Measurements from ENCODE around the gene LCP1. TPM values are rescaled to one million over a fixed set of nuclear protein-coding genes. Genes with fewer than 3 reads are reported as not detected.

The LCP1 gene
- total and polyA plus RNA-seq, 2 of the 13 experiments (the other 11 are each of a cell fraction or from before 2014, with no cell fraction given) = 1.6 TPM

DNA sequence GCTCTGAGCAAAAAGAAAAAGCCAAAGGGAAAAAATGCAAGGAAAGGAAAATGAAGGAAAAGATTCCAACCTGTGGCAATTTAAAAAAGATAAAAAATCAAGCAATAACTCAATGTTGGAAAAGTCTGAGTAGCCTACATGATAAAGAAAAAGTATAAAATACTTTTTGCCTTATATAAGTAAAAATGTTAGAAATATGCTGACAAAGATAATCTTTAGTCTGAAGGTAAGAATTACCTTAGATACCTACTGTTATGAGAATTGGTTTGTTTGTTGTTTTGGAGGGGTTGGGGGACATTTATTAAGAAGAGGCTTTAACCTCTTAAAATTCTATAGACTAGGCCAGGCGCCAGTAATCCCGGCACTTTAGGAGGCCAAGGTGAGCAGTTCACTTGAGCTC, 47.5 kb downstream of the LCP1 start:
- no peak for ATAC-seq
- Histone ChIP-seq H2AFZ (ENCODE audit: low read length) (no peak overlapping the region), H3K9ac (ENCODE audit: insufficient read depth, low read depth, low read length) (no peak overlapping the region), H3K27ac (ENCODE audit: extremely low read length, insufficient read depth, low read length) (peak overlapping the region; percentile 61), H3K9me3 (ENCODE audit: low read length) (no peaks in the 10 kb centered on the region), H4K20me1 (ENCODE audit: insufficient read depth, low read length) (no peaks in the 10 kb centered on the region), H3K4me3 (replicated peaks in 1 of 3; ENCODE audit: insufficient read depth in 1 of 3, low read depth in 2 of 3, low read length in 3 of 3) (no peak overlapping the region), H3K4me2 (ENCODE audit: low read depth, low read length) (peak overlapping the region; percentile 64; the same call in 1 of the 2 replicates), H3K27me3 (ENCODE audit: control insufficient read depth in 1 of 2, insufficient read depth in 2 of 2, low read length in 2 of 2) (no peaks in the 10 kb centered on the region), H3K4me1 (ENCODE audit: insufficient read depth, low read length) (peaks cover 40% of the 10 kb centered on the region), H3K36me3 (replicated peaks in 1 of 2; ENCODE audit: control insufficient read depth in 1 of 2, insufficient read depth in 2 of 2, low read length in 2 of 2) (no peaks in the 10 kb centered on the region), H3K79me2 (ENCODE audit: insufficient read depth, low read length) (no peaks in the 10 kb centered on the region)
- TF ChIP-seq MAFF (IDR thresholded peaks at IDR 0.05; ENCODE audit: low read depth, low read length) = peak; percentile 72
- TF ChIP-seq MAFK (conservative IDR thresholded peaks at IDR 0.05 in 1 of 2, IDR thresholded peaks at IDR 0.05 in 1 of 2; ENCODE audit: low read length in 2 of 2) = peak; percentile 62 to 87; a peak in 3 of 4 replicates
- TF ChIP-seq EP300 (IDR thresholded peaks at IDR 0.05; ENCODE audit: low read depth in 2 of 2, low read length in 2 of 2) = no peak
- no peak for TF ChIP-seq EP300 (CRISPR knock-in tag; IDR thresholded peaks at IDR 0.05; ENCODE audit: borderline replicate concordance)
- 89% methylated on average over 2 of the region's 2 CpGs for WGBS (ENCODE audit: low lambda C conversion rate)
- peak; percentile 39 for FAIRE-seq
- intact Hi-C loops (cut with micrococcal nuclease; ENCODE audit: unreplicated experiment) (no loop called here), in situ Hi-C loops (cut with HindIII; ENCODE audit: extremely low pct_ligation_motif_present, low pct_unique_long_range_greater_than_20kb) (no loop called here)
- BruUV-seq (replicated peaks) = no TSS peak
- DNase-seq (ENCODE audit: low spot score) = no peak
- POLR2A ChIA-PET = interaction anchor here (1.0 to 1.3 kb wide), 2 partner anchors 8 to 30 kb away, joined by 3 to 8 read pairs; partner anchors contain the start of gene CPB2
- CTCF ChIA-PET (ENCODE audit: low intra/inter-chr PET ratio, low total read pairs) = no interaction called here

GRCh38 chr13:46132109-46132508, 49.9 kb downstream of the LCP1 start:
- WGBS (ENCODE audit: low lambda C conversion rate) = 91% methylated on average over 3 of the region's 3 CpGs
- CTCF ChIA-PET (ENCODE audit: low intra/inter-chr PET ratio, low total read pairs) = no interaction called here
- POLR2A ChIA-PET = interaction anchor here (1.5 kb wide), 1 partner anchor 11 kb away, joined by 4 read pairs; no protein-coding TSS in a partner anchor

More at GRCh38 chr13:46132109-46132508, 49.9 kb downstream of the LCP1 start:
- H3K4me2 ChIP-seq (ENCODE audit: low read depth, low read length) = no peak overlapping the region
- H3K9me3 ChIP-seq (ENCODE audit: low read length) = no peaks in the 10 kb centered on the region
- H3K79me2 ChIP-seq (ENCODE audit: insufficient read depth, low read length) = no peaks in the 10 kb centered on the region
- ATAC-seq (no peak), DNase-seq (ENCODE audit: low spot score) (no peak), FAIRE-seq (no peak)
- H3K27me3 ChIP-seq (ENCODE audit: control insufficient read depth in 1 of 2, insufficient read depth in 2 of 2, low read length in 2 of 2) = no peaks in the 10 kb centered on the region
- H4K20me1 ChIP-seq (ENCODE audit: insufficient read depth, low read length) = no peaks in the 10 kb centered on the region
- BruUV-seq (replicated peaks) = no TSS peak
- peaks cover 52% of the 10 kb centered on the region for H3K4me1 ChIP-seq (ENCODE audit: insufficient read depth, low read length)
- no peak overlapping the region for H3K9ac ChIP-seq (ENCODE audit: insufficient read depth, low read depth, low read length)
- no peak overlapping the region for H2AFZ ChIP-seq (ENCODE audit: low read length)
- no peak overlapping the region for H3K4me3 ChIP-seq (replicated peaks in 1 of 3; ENCODE audit: insufficient read depth in 1 of 3, low read depth in 2 of 3, low read length in 3 of 3)
- intact Hi-C loops (cut with micrococcal nuclease; ENCODE audit: unreplicated experiment) (no loop called here), in situ Hi-C loops (cut with HindIII; ENCODE audit: extremely low pct_ligation_motif_present, low pct_unique_long_range_greater_than_20kb) (no loop called here)
- no peak overlapping the region for H3K27ac ChIP-seq (ENCODE audit: extremely low read length, insufficient read depth, low read length)
- TF ChIP-seq TAF15 (IDR thresholded peaks at IDR 0.05; ENCODE audit: low read depth, low read length, poor library complexity, severe bottlenecking) (no peak), SSRP1 (CRISPR knock-in tag; IDR thresholded peaks at IDR 0.05) (no peak), AHR (CRISPR knock-in tag; IDR thresholded peaks at IDR 0.05) (no peak), MYC (CRISPR knock-in tag; IDR thresholded peaks at IDR 0.05; ENCODE audit: borderline replicate concordance) (no peak), MAF1 (CRISPR knock-in tag; IDR thresholded peaks at IDR 0.05; ENCODE audit: borderline replicate concordance) (no peak), ZNF784 (CRISPR knock-in tag; IDR thresholded peaks at IDR 0.05; ENCODE audit: borderline replicate concordance) (no peak), ZNF451 (CRISPR knock-in tag; IDR thresholded peaks at IDR 0.05) (no peak), ZNF562 (CRISPR knock-in tag; IDR thresholded peaks at IDR 0.05; ENCODE audit: borderline replicate concordance) (no peak), TOE1 (CRISPR knock-in tag; IDR thresholded peaks at IDR 0.05) (no peak)
- no peaks in the 10 kb centered on the region for H3K36me3 ChIP-seq (replicated peaks in 1 of 2; ENCODE audit: control insufficient read depth in 1 of 2, insufficient read depth in 2 of 2, low read length in 2 of 2)
